Measurements from ENCODE around the gene KMT2C.
"Not testable (repeated sequence)": the region's sequence is repeated elsewhere in the genome, so short reads cannot be mapped to it uniquely, and the experiment has no call there.

Gene KMT2C

DNA sequence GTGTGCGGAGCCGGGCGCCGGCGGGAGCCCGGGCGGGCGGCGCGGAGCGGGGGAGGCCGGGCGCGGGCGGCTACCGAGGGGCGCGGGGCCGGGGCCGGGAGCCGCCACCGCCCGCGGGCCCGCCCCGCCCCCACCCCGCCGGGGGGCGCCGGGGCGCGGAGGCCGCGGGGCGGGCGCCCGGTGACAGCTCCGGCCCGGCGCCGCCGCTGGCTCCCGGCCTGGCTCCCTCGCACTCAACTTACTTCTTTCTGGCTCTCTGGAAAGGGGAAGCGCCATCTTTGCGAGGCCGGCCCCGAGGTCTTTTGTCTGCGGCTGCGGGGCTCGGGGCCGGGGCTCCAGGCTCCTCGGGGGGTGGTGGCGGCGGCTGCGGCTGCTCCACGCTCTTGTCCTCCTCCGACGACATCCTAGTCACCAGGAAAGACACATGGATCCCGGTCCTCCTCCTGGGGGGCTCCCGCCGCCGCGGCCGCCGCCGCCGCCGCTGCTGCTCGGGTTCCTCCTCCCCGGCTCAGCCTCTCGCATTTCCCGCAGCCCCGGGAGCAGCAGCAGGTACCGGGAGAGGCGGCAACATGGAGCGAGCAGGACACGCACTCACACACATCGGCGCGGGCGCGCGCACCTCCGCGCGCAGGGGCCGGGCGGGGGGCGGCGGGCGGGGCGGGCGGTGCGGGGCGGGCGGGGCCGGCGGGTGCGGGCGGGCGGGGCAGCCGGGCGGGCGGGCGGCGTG lies at the start of gene KMT2C:
TSS of gene KMT2C (minus strand) at position 620 of the 727 bp plus-strand sequence. CDS start at position 403, 217 bp downstream.
- H3K9me3 Mint-ChIP-seq = no peaks in the 10 kb centered on the region
- H3K36me3 Mint-ChIP-seq (ENCODE audit: low read depth) = peaks cover 5% of the 10 kb centered on the region
- peaks cover 23% of the 10 kb centered on the region for H3K4me1 Mint-ChIP-seq (ENCODE audit: low read depth)
- no peaks in the 10 kb centered on the region for H3K27me3 Mint-ChIP-seq (ENCODE audit: low read depth)
- H3K27ac Mint-ChIP-seq = peak within 1 kb of the TSS; percentile 90
- peak within 1 kb of the TSS; percentile 95 for H3K4me3 Mint-ChIP-seq
- peak; percentile 47 for DNase-seq (ENCODE audit: low spot score)

GRCh38 chr7:152481082-152481481 lies 45.3 kb upstream of the KMT2C start:
- Mint-ChIP-seq H3K4me3 (no peak overlapping the region), H3K27ac (no peak overlapping the region), H3K27me3 (ENCODE audit: low read depth) (no peaks in the 10 kb centered on the region), H3K9me3 (no peaks in the 10 kb centered on the region), H3K36me3 (ENCODE audit: low read depth) (no peaks in the 10 kb centered on the region), H3K4me1 (ENCODE audit: low read depth) (no peaks in the 10 kb centered on the region)
- DNase-seq (ENCODE audit: low spot score) = no peak

- H3K9me3 Mint-ChIP-seq = no peaks in the 10 kb centered on the region
- DNase-seq (ENCODE audit: low spot score) = no peak
- H3K4me1 Mint-ChIP-seq (ENCODE audit: low read depth) = no peaks in the 10 kb centered on the region
- no peak overlapping the region for H3K4me3 Mint-ChIP-seq
- H3K27ac Mint-ChIP-seq = no peak overlapping the region
- no peaks in the 10 kb centered on the region for H3K27me3 Mint-ChIP-seq (ENCODE audit: low read depth)
- H3K36me3 Mint-ChIP-seq (ENCODE audit: low read depth) = no peaks in the 10 kb centered on the region
Measured at GRCh38 chr7:152480664-152481063, 44.9 kb upstream of the KMT2C start.

- no peaks in the 10 kb centered on the region for H3K9me3 Mint-ChIP-seq
- no peaks in the 10 kb centered on the region for H3K27me3 Mint-ChIP-seq (ENCODE audit: low read depth)
- no peaks in the 10 kb centered on the region for H3K36me3 Mint-ChIP-seq (ENCODE audit: low read depth)
- DNase-seq (ENCODE audit: low spot score) = no peak
- no peak overlapping the region for H3K27ac Mint-ChIP-seq
- H3K4me1 Mint-ChIP-seq (ENCODE audit: low read depth) = no peaks in the 10 kb centered on the region
- no peak overlapping the region for H3K4me3 Mint-ChIP-seq
Measured at GRCh38 chr7:152479595-152479994, 43.8 kb upstream of the KMT2C start.

- H3K27me3 Mint-ChIP-seq (ENCODE audit: low read depth) = no peaks in the 10 kb centered on the region
- no peaks in the 10 kb centered on the region for H3K9me3 Mint-ChIP-seq
- H3K36me3 Mint-ChIP-seq (ENCODE audit: low read depth) = no peaks in the 10 kb centered on the region
- H3K4me3 Mint-ChIP-seq = no peak overlapping the region
- no peak overlapping the region for H3K27ac Mint-ChIP-seq
- no peaks in the 10 kb centered on the region for H3K4me1 Mint-ChIP-seq (ENCODE audit: low read depth)
- no peak for DNase-seq (ENCODE audit: low spot score)
Measured at GRCh38 chr7:152478140-152478539, 42.3 kb upstream of the KMT2C start.

- DNase-seq (ENCODE audit: low spot score) = no peak
- Mint-ChIP-seq H3K4me1 (ENCODE audit: low read depth) (no peaks in the 10 kb centered on the region), H3K36me3 (ENCODE audit: low read depth) (no peaks in the 10 kb centered on the region), H3K9me3 (peaks cover 2% of the 10 kb centered on the region), H3K27me3 (ENCODE audit: low read depth) (no peaks in the 10 kb centered on the region), H3K4me3 (no peak overlapping the region), H3K27ac (no peak overlapping the region)
Measured at GRCh38 chr7:152477079-152477478, 41.3 kb upstream of the KMT2C start.

DNA sequence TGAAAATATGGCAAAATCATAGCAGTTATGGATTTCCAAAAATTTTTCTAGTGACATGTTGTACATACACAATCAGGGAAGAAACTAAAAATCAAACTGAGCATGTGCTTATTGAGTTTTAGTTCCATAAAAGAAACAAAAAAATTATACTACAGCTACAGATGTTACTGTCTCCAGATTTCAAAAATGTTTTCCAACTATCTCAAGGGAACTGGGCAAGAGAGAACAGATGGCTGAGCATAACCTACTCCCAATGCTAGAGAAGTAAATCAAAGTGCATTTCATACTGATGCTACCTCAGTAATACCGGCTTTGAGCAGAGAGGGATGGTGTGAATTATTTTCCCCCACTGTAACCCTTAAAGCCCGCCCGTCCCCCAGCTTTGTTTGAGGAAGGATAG lies 40.7 kb upstream of the KMT2C start:
- Mint-ChIP-seq H3K4me3 (no peak overlapping the region), H3K4me1 (ENCODE audit: low read depth) (no peaks in the 10 kb centered on the region), H3K36me3 (ENCODE audit: low read depth) (no peaks in the 10 kb centered on the region), H3K27ac (no peak overlapping the region), H3K9me3 (peaks cover 4% of the 10 kb centered on the region), H3K27me3 (ENCODE audit: low read depth) (no peaks in the 10 kb centered on the region)
- DNase-seq (ENCODE audit: low spot score) = no peak

- H3K27ac Mint-ChIP-seq; H3K27me3 Mint-ChIP-seq (ENCODE audit: low read depth); H3K36me3 Mint-ChIP-seq (ENCODE audit: low read depth): not testable (repeated sequence)
Measured at GRCh38 chr7:152471023-152471620, 35.3 kb upstream of the KMT2C start.

GRCh38 chr7:152470251-152471022 lies 34.6 kb upstream of the KMT2C start:
- not testable (repeated sequence) for H3K4me1 Mint-ChIP-seq (ENCODE audit: low read depth); H3K27me3 Mint-ChIP-seq (ENCODE audit: low read depth); H3K4me3 Mint-ChIP-seq; H3K36me3 Mint-ChIP-seq (ENCODE audit: low read depth); DNase-seq (ENCODE audit: low spot score); H3K27ac Mint-ChIP-seq
- peaks cover 19% of the 10 kb centered on the region for H3K9me3 Mint-ChIP-seq

More at GRCh38 chr7:152471023-152471620, 35.3 kb upstream of the KMT2C start:
- H3K4me1 Mint-ChIP-seq (ENCODE audit: low read depth); DNase-seq (ENCODE audit: low spot score); H3K4me3 Mint-ChIP-seq: not testable (repeated sequence)
- peaks cover 19% of the 10 kb centered on the region for H3K9me3 Mint-ChIP-seq

- DNase-seq (ENCODE audit: low spot score); H3K27me3 Mint-ChIP-seq (ENCODE audit: low read depth); H3K36me3 Mint-ChIP-seq (ENCODE audit: low read depth); H3K4me1 Mint-ChIP-seq (ENCODE audit: low read depth); H3K27ac Mint-ChIP-seq; H3K4me3 Mint-ChIP-seq: not testable (repeated sequence)
- peaks cover 19% of the 10 kb centered on the region for H3K9me3 Mint-ChIP-seq
Measured at GRCh38 chr7:152469576-152469975, 33.8 kb upstream of the KMT2C start.

DNA sequence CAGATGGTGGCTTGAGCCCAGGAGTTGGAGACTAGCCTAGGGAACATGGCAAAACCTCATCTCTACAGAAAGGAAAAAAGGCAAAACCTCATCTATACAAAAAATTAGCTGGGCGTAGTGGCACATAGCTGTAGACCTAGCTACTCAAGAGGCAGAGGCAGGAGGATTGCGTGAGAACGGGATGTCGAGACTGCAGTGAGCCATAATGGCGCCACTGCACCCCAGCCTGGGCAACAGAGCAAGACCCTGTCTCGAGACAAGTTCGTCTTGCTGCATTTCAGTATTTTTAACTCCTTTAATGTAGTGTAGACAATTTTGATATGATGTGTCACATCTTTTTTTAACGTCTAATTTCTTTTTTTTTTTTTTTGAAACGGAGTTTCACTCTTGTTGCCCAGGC lies 31.4 kb upstream of the KMT2C start:
- H3K36me3 Mint-ChIP-seq (ENCODE audit: low read depth) = peaks cover 2% of the 10 kb centered on the region
- no peak overlapping the region for H3K4me3 Mint-ChIP-seq
- H3K9me3 Mint-ChIP-seq = peaks cover 19% of the 10 kb centered on the region
- H3K27me3 Mint-ChIP-seq (ENCODE audit: low read depth) = no peaks in the 10 kb centered on the region
- H3K4me1 Mint-ChIP-seq (ENCODE audit: low read depth) = peaks cover 8% of the 10 kb centered on the region
- H3K27ac Mint-ChIP-seq = no peak overlapping the region
- DNase-seq (ENCODE audit: low spot score) = no peak

DNA sequence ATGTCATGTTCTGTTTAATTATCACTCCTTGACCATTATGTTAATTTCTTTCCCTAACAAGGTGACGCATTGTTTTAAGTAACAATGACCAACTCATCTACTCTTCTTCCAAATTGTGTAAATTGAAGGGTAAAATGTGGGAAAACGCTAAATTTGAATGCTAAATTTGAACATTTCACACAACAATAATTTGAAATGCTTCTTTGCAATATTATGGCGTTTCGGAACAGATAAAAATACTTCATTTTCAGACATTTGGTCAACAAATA lies 29.2 kb upstream of the KMT2C start:
- Mint-ChIP-seq H3K4me3 (peak overlapping the region; percentile 90), H3K9me3 (peaks cover under 1% of the 10 kb centered on the region), H3K4me1 (ENCODE audit: low read depth) (peaks cover 8% of the 10 kb centered on the region), H3K27me3 (ENCODE audit: low read depth) (no peaks in the 10 kb centered on the region), H3K36me3 (ENCODE audit: low read depth) (no peaks in the 10 kb centered on the region), H3K27ac (peak overlapping the region; percentile 85)
- DNase-seq (ENCODE audit: low spot score) = no peak

DNA sequence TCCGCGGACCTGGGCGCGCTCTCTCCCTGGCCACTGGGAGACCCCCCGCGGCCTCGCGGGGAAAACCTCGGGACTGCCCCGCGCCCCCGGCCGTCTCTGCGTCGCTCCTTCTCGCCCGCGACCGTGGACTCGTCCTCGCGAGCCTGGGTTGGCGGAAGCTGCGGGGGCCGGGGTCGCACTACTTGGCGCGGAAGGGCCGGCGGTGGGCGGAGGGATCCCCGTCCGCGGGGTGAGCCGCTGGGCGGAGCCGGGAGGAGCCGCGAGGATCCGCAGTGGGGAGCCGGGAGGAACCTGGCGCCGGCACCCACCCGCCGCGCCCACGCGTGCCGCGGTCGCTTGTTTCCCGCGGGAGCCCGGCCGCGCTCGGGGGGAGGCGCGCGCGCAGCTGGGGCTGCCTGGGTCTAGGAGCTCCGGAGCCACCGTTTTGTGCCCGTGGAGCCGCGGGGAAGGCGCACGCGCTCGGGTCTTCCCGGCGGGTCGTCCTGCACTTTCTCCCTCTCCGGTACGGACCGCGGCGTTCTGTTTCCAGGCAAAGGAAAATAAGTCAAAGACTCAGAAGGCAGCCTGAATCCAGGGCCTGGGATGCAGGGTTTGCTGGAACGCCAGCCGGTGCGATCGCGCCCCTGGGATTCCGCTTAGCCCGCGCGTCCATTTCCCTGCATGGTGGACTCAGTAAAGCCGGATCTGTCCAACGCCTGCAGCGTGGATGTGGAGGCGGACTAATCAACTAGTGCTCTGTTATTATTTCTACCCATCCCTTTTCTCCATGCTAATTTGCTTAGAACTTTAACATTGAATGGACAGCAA lies 28.7 kb upstream of the KMT2C start:
- Mint-ChIP-seq H3K4me1 (ENCODE audit: low read depth) (peaks cover 8% of the 10 kb centered on the region), H3K36me3 (ENCODE audit: low read depth) (no peaks in the 10 kb centered on the region), H3K9me3 (no peaks in the 10 kb centered on the region), H3K27me3 (ENCODE audit: low read depth) (no peaks in the 10 kb centered on the region), H3K27ac (peak overlapping the region; percentile 85), H3K4me3 (peak overlapping the region; percentile 90)
- DNase-seq (ENCODE audit: low spot score) = peak; percentile 81
